GM23248 (cell line): Measurements from ENCODE around the gene CREB5. TPM values are rescaled to one million over a fixed set of nuclear protein-coding genes. Genes with fewer than 3 reads are reported as not detected.
A peak's percentile ranks its signal among the peaks of the same experiment; 100 is the strongest.

ENCODE experiments used
- DNase-seq: peaks from one replicate; pipeline ENCODE4 v3.0.0-alpha.2; 2015
- H2AFZ ChIP-seq: fragments of 200-600 bp; sonication (generic); 2 replicates; pipeline ENCODE4 v1.6.1; 2016; ENCODE audit warnings: antibody characterized with exemption
- H3F3A ChIP-seq: fragments of 200-600 bp; sonication (generic); 2 replicates; pipeline ENCODE4 v1.6.1; 2016; ENCODE audit warnings: mild to moderate bottlenecking, antibody characterized with exemption, mixed run types; ENCODE audit not compliant: insufficient read depth
- H3K27ac ChIP-seq: fragments of 200-600 bp; sonication (generic); 2 replicates; pipeline ENCODE4 v1.5.1; 2016; ENCODE audit warnings: mild to moderate bottlenecking
- H3K27me3 ChIP-seq: fragments of 200-600 bp; sonication (generic); replicated peaks from 2 replicates; pipeline ENCODE4 v1.6.1; 2016; ENCODE audit warnings: mild to moderate bottlenecking; ENCODE audit not compliant: insufficient read depth
- H3K36me3 ChIP-seq: fragments of 200-600 bp; sonication (generic); 2 replicates; pipeline ENCODE4 v1.6.1; 2016; ENCODE audit warnings: low read depth, mild to moderate bottlenecking
- H3K4me1 ChIP-seq: fragments of 200-600 bp; sonication (generic); 2 replicates; pipeline ENCODE4 v1.6.1; 2016; ENCODE audit warnings: mild to moderate bottlenecking; ENCODE audit not compliant: insufficient read depth
- H3K4me2 ChIP-seq: fragments of 200-600 bp; sonication (generic); one replicate; pipeline ENCODE4 v1.6.1; 2016; ENCODE audit warnings: mild to moderate bottlenecking; ENCODE audit not compliant: unreplicated experiment
- H3K4me3 ChIP-seq: fragments of 200-600 bp; sonication (generic); 2 replicates; pipeline ENCODE4 v1.5.1; 2016; ENCODE audit warnings: mild to moderate bottlenecking
- H3K79me2 ChIP-seq: fragments of 200-600 bp; sonication (generic); 2 replicates; pipeline ENCODE4 v1.6.1; 2016; ENCODE audit warnings: mild to moderate bottlenecking; ENCODE audit not compliant: insufficient read depth
- H3K9ac ChIP-seq: fragments of 200-600 bp; sonication (generic); 2 replicates; pipeline ENCODE4 v1.6.1; 2016; ENCODE audit warnings: mild to moderate bottlenecking
- H3K9me2 ChIP-seq: fragments of 200-600 bp; sonication (generic); 2 replicates; pipeline ENCODE4 v1.6.1; 2016; ENCODE audit warnings: mixed run types, mild to moderate bottlenecking, moderate library complexity; ENCODE audit not compliant: insufficient read depth
- H3K9me3 ChIP-seq: fragments of 200-600 bp; sonication (generic); one replicate; pipeline ENCODE4 v1.6.1; 2017; ENCODE audit warnings: low read depth
- H4K20me1 ChIP-seq: fragments of 200-600 bp; sonication (generic); 2 replicates; pipeline ENCODE4 v1.6.0; 2016; ENCODE audit not compliant: insufficient read depth
- EZH2 ChIP-seq: fragments of 200-600 bp; sonication (generic); IDR thresholded peaks from 2 replicates; pipeline ENCODE4 v1.6.1; 2018; ENCODE audit warnings: antibody characterized with exemption, mild to moderate bottlenecking; ENCODE audit not compliant: insufficient read depth, poor library complexity, severe bottlenecking
- EZH2phosphoT487 ChIP-seq: fragments of 200-600 bp; sonication (generic); IDR thresholded peaks from 2 replicates; pipeline ENCODE4 v1.6.1; 2018; ENCODE audit warnings: antibody characterized with exemption, moderate library complexity, mild to moderate bottlenecking, low read depth; ENCODE audit not compliant: insufficient read depth
- WGBS, 2 experiments: methylation state at CpG; one replicate each; pipeline ENCODE4 v1.1.6; 2015 to 2017; ENCODE audit warnings: low lambda C conversion rate in 2 of 2, low coverage in 1 of 2; ENCODE audit errors: missing lambda C conversion rate in 2 of 2; 5-methylcytosine and 5-hydroxymethylcytosine counted together
- in situ Hi-C: fragments of 300-500 bp; cut with MboI; formaldehyde crosslinking; loops from 2 replicates; pipeline ENCODE4 v1.15.0; 2020
- polyA plus RNA-seq: library from polyadenylated mRNA; unstranded; fragments of >200 nt; fragmentation: Nextera tagmentation; extraction: Ambion mirVana; gene quantifications from 2 replicates; pipeline ENCODE4 v1.2.1, GENCODE V29; 2016
- total RNA-seq: library from RNA; depleted of rRNA; stranded (reverse); fragments of >200 nt; shearing (Covaris generic); gene quantifications from 2 replicates; pipeline ENCODE4 v1.2.3, GENCODE V29; 2014

Gene CREB5
- total and polyA plus RNA-seq, 2 experiments from 2014 or later: 13.6 to 19.2 TPM

GRCh38 chr7:28750981-28751380 lies 338.7 kb downstream of the CREB5 start:
- no peak for TF ChIP-seq EZH2
- TF ChIP-seq EZH2phosphoT487: no peak
- H3K9me3 ChIP-seq: no peaks in the 10 kb centered on the region
- H3K4me1 ChIP-seq: peaks cover 58% of the 10 kb centered on the region
- no peak overlapping the region for H3K4me2 ChIP-seq
- no peaks in the 10 kb centered on the region for H3K36me3 ChIP-seq
- no peaks in the 10 kb centered on the region for H4K20me1 ChIP-seq
- H3F3A ChIP-seq: peaks cover 40% of the 10 kb centered on the region
- in situ Hi-C loops: no loop called here
- DNase-seq: no peak
- 96 to 97% methylated on average over 6 of the region's 6 CpGs for WGBS, 2 experiments
- no peaks in the 10 kb centered on the region for H3K9me2 ChIP-seq
- no peak overlapping the region for H3K27ac ChIP-seq
- no peaks in the 10 kb centered on the region for H3K79me2 ChIP-seq
- no peak overlapping the region for H2AFZ ChIP-seq
- H3K27me3 ChIP-seq: no peaks in the 10 kb centered on the region
- no peak overlapping the region for H3K9ac ChIP-seq
- no peak overlapping the region for H3K4me3 ChIP-seq

- TF ChIP-seq EZH2phosphoT487 (no peak), EZH2 (no peak)
- H2AFZ ChIP-seq: no peak overlapping the region
- peak overlapping the region; percentile 26 for H3K4me2 ChIP-seq
These were observed 341.3 kb downstream of the CREB5 start for GRCh38 chr7:28753613-28754012.

DNA sequence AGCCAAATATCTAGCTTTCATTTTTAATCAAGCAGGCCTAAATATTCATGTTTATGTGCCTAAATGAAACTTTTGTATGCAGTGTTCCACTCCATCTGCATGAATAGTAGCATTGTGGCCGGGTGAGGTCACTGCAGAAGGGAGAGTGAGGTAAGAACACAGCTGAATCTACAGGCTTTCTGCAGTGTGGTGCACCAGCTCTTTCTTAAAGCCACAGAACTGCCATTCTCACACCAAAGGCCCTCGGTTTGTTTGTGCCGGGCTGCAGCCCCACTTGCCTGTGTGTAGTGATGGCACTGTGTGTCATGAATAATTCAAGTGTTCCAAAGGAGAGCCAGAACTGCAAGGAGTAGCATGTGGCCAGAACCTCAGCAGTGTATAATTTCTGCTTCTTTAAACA lies 341.7 kb downstream of the CREB5 start:
- no peaks in the 10 kb centered on the region for H3K9me2 ChIP-seq
- H3K4me1 ChIP-seq: peaks cover 36% of the 10 kb centered on the region
- no peak overlapping the region for H2AFZ ChIP-seq
- H3K9ac ChIP-seq: no peak overlapping the region
- 66 to 69% methylated on average over 3 of the region's 3 CpGs for WGBS, 2 experiments
- H3K4me2 ChIP-seq: peak overlapping the region; percentile 26
- no peaks in the 10 kb centered on the region for H3K9me3 ChIP-seq
- H3K27me3 ChIP-seq: no peaks in the 10 kb centered on the region
- in situ Hi-C loops: no loop called here
- H3K27ac ChIP-seq: no peak overlapping the region
- H3K36me3 ChIP-seq: no peaks in the 10 kb centered on the region
- TF ChIP-seq EZH2phosphoT487: no peak
- no peak for TF ChIP-seq EZH2
- H3F3A ChIP-seq: peaks cover 36% of the 10 kb centered on the region
- no peak overlapping the region for H3K4me3 ChIP-seq
- H3K79me2 ChIP-seq: no peaks in the 10 kb centered on the region
- peak; percentile 82 for DNase-seq
- no peaks in the 10 kb centered on the region for H4K20me1 ChIP-seq

More at GRCh38 chr7:28753613-28754012, 341.3 kb downstream of the CREB5 start:
- in situ Hi-C loops: no loop called here
- H3K27ac ChIP-seq: no peak overlapping the region
- H3K9me2 ChIP-seq: no peaks in the 10 kb centered on the region
- peaks cover 38% of the 10 kb centered on the region for H3K4me1 ChIP-seq
- no peaks in the 10 kb centered on the region for H3K79me2 ChIP-seq
- H3K27me3 ChIP-seq: no peaks in the 10 kb centered on the region
- H3F3A ChIP-seq: peaks cover 40% of the 10 kb centered on the region
- no peak overlapping the region for H3K4me3 ChIP-seq
- DNase-seq: no peak
- H3K9me3 ChIP-seq: no peaks in the 10 kb centered on the region
- H3K36me3 ChIP-seq: no peaks in the 10 kb centered on the region
- WGBS, 2 experiments: 94 to 100% methylated on average over 1 of the region's 1 CpG
- no peak overlapping the region for H3K9ac ChIP-seq
- H4K20me1 ChIP-seq: no peaks in the 10 kb centered on the region

- no peak overlapping the region for H3K4me2 ChIP-seq
- in situ Hi-C loops: no loop called here
- no peaks in the 10 kb centered on the region for H3K27me3 ChIP-seq
- no peak overlapping the region for H3K27ac ChIP-seq
- H4K20me1 ChIP-seq: no peaks in the 10 kb centered on the region
- no peaks in the 10 kb centered on the region for H3K9me3 ChIP-seq
- H3K36me3 ChIP-seq: no peaks in the 10 kb centered on the region
- TF ChIP-seq EZH2 (no peak), EZH2phosphoT487 (no peak)
- H3K9ac ChIP-seq: no peak overlapping the region
- DNase-seq: no peak
- no peak overlapping the region for H2AFZ ChIP-seq
- no peak overlapping the region for H3K4me3 ChIP-seq
- H3F3A ChIP-seq: peaks cover 34% of the 10 kb centered on the region
- no peaks in the 10 kb centered on the region for H3K9me2 ChIP-seq
- WGBS, 2 experiments: 66 to 75% methylated on average over 5 of the region's 5 CpGs
- H3K4me1 ChIP-seq: peaks cover 37% of the 10 kb centered on the region
- no peaks in the 10 kb centered on the region; the same call in 1 of the 2 replicates for H3K79me2 ChIP-seq
These were observed 342.1 kb downstream of the CREB5 start for GRCh38 chr7:28754447-28754846.

- H3K4me2 ChIP-seq: peak overlapping the region; percentile 51
- no peaks in the 10 kb centered on the region for H3K27me3 ChIP-seq
- TF ChIP-seq EZH2phosphoT487 (no peak), EZH2 (no peak)
- peak; percentile 90 for DNase-seq
- H3K36me3 ChIP-seq: no peaks in the 10 kb centered on the region
- WGBS, 2 experiments: 4 to 6% methylated on average over 3 of the region's 3 CpGs
- H2AFZ ChIP-seq: no peak overlapping the region
- H4K20me1 ChIP-seq: no peaks in the 10 kb centered on the region
- H3K9me3 ChIP-seq: no peaks in the 10 kb centered on the region
- no peak overlapping the region for H3K9ac ChIP-seq
- in situ Hi-C loops: no loop called here
- H3K27ac ChIP-seq: peak overlapping the region; percentile 38
- H3K79me2 ChIP-seq: no peaks in the 10 kb centered on the region; the same call in 1 of the 2 replicates
- H3K4me1 ChIP-seq: peaks cover 36% of the 10 kb centered on the region
- H3K4me3 ChIP-seq: no peak overlapping the region
- peaks cover 34% of the 10 kb centered on the region for H3F3A ChIP-seq
- no peaks in the 10 kb centered on the region for H3K9me2 ChIP-seq
These were observed 342.9 kb downstream of the CREB5 start for GRCh38 chr7:28755255-28755654.
